ENCODE results near the gene DNASE2B.

Gene DNASE2B

DNA sequence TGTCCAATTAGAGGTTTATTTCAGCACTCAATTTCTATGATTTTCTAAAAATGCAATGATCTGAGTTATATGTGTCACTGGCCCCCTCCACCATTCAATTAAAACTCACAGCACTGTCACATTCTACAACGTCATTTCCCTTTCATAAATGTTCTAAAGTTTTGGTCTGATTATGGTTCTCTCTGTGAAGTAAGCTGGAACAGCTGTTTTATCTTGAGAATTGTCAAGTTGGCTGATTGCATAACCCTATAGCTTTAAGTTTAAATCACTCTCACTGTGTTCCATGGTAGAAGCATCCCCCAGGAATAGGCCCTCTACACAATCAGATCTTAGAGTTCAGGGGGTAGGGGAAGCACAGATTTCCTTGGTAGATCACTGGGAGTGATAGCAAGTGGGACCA, 41.4 kb upstream of the DNASE2B start:
- no peak overlapping the region for H3K27ac ChIP-seq
- TF ChIP-seq, protein P1, sequence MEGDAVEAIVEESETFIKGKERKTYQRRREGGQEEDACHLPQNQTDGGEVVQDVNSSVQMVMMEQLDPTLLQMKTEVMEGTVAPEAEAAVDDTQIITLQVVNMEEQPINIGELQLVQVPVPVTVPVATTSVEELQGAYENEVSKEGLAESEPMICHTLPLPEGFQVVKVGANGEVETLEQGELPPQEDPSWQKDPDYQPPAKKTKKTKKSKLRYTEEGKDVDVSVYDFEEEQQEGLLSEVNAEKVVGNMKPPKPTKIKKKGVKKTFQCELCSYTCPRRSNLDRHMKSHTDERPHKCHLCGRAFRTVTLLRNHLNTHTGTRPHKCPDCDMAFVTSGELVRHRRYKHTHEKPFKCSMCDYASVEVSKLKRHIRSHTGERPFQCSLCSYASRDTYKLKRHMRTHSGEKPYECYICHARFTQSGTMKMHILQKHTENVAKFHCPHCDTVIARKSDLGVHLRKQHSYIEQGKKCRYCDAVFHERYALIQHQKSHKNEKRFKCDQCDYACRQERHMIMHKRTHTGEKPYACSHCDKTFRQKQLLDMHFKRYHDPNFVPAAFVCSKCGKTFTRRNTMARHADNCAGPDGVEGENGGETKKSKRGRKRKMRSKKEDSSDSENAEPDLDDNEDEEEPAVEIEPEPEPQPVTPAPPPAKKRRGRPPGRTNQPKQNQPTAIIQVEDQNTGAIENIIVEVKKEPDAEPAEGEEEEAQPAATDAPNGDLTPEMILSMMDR (conservative IDR thresholded peaks at IDR 0.05), result no peak

DNA sequence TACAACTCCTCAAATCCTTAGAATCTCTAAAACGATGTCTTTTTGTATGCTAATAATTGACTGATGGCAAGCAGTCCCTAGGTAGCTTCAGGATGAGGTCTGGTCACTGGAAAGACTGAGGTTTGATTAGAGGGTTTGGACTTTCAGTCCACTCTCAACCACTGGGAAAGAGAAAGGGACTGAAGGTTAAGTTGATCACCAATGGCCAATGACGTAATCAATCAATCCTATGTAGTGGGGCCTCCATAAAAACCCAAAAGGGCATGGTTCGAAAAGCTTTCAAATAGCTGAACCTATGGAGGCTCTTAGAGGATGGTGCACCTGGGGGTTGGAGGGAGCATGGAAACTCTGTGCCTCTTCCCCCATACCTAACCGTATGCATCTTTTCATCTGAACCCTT, 39.6 kb upstream of the DNASE2B start:
- TF ChIP-seq, protein P1 (conservative IDR thresholded peaks at IDR 0.05), result no peak
- H3K27ac ChIP-seq, result no peak overlapping the region

DNA sequence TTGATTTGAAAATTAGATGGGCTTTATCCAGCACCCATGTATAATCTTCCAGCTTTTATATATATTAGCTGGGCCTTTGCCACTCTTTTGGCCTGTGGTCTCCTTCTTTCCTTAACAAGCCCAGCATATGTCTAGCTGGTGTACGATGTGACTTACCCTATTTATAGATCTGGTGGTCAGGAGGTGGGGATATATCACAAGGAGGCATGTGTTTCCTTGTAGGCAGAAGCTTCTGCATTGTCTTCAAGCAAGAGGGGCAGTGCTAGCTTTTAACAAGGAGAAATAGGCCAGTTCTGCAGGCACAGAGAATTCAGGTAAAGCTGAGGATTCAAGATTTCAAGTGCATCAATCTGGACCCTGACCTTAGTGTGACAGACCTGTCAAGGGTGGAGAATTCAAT, 38.0 kb upstream of the DNASE2B start:
- TF ChIP-seq, protein P1 (conservative IDR thresholded peaks at IDR 0.05), result no peak
- H3K27ac ChIP-seq, result no peak overlapping the region

DNA sequence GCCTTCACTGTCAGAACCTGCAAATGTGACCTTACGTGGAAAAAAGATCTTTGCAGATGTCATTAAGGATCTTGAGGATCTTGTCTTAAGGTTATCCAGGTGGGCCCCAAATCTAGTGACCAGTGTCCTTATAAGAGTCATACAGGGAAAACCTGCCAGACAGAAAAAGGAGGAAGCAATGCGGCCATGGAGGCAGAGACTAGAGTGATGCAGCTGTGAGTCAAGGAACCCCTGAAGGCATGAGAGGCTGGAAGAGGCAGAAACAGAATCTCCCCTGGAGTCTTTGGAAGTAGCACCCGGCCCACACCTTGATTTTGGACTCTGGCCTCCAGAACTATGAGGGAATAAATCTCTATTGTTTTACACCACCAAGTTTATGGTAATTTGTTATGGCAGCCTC, 36.5 kb upstream of the DNASE2B start:
- no peak overlapping the region for H3K27ac ChIP-seq
- TF ChIP-seq, protein P1 (conservative IDR thresholded peaks at IDR 0.05), result no peak

DNA sequence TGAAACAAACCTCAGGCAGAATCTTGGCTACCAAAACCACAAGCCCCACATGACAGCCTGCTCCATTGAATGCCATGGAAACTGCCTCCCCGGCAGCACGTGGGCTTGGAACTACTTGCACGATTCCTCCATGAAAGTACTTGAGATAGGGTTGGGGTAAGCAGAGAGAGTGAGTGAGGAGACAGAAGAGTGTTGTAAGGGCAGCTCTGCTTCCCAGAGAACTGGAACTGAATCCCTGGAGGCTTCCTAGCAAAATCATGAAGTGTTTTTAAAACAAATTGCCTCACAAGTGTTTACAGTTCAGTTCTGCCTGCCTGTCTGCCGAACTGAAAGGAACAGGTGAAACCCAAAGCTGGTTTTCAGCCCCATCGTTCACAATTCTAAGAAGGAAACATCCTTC, 35.3 kb upstream of the DNASE2B start:
- H3K27ac ChIP-seq, result peak overlapping the region; percentile 25
- TF ChIP-seq, protein P1 (conservative IDR thresholded peaks at IDR 0.05), result no peak

DNA sequence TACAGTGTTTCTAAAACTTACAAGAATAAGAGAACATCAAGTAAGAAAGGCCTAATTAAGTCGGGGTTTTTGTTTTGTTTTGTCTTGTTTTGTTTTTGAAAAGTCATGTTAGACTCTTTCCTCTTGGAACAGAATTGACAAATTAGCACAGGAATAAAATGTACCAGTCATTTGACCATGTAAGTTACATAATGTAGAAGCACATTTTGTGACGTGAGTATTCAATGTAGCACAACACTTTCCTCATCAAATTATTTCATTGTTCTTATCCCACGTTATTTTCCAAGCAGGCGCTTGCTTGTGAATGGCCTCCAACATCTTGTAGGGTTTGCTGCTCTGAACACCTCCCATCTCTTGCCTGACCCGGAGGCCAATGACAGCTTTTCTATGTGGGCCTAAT, 34.7 kb upstream of the DNASE2B start:
- H3K27ac ChIP-seq, result peak overlapping the region; percentile 25
- TF ChIP-seq, protein P1 (conservative IDR thresholded peaks at IDR 0.05), result no peak

DNA sequence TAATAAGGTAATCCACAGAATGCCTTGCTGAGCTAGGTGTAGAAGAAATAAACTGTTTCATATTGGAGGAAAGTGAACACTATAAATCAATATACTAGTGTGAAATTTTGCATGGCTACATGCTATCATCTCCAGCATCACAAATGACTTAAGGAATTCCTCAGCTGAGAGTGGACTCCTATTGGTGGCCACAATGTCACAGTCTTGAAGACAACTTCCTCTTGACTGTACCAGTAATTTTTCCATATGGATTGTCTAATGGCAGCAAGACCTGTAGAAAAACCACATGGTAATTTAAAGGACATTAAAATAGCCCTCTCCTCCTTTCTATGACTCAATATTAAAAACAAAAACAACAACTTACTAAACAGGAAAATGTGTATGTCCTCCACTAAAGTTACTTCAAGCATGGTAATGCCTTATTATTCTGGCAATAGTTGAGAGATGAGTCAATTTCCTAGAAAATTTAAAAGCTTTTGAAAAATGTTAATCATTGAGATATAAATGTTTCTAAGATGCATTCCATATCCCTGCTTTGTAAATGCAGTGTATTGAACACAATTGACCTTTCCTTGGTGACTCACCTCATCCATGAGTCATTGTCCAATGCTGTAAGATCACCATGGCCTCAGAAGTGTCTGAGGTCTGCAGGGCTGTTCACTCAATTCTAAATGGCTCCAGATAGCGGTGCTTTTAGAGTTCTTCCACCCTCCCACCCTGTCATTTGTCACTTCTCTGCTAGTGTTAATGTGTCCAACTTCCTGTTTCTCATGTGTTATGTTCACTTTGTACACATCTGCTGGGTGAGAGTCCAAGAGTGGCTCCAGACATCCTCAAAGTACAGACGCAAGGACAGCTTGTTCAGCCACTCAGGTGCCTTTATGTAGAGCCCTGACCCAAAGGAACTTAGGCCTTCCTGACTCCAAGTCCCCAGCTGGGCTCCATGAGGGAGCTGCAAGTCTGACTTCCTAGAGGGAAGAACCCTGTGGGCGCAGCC, 32.8 kb upstream of the DNASE2B start:
- TF ChIP-seq, protein P1 (conservative IDR thresholded peaks at IDR 0.05), result no peak
- no peak overlapping the region for H3K27ac ChIP-seq

All from VCaP (cell line).